HG03175 (cell line): Measurements from ENCODE around the gene DNAAF1.
A peak's percentile ranks its signal among the peaks of the same experiment; 100 is the strongest.
"Not testable (repeated sequence)": the region's sequence is repeated elsewhere in the genome, so short reads cannot be mapped to it uniquely, and the experiment has no call there.

Experiments
- ATAC-seq: cut with Tn5 transposase; IDR thresholded peaks from one replicate; pipeline ENCODE4 v1.9.1; 2021; ENCODE audit warnings: mild to moderate bottlenecking, moderate library complexity; ENCODE audit not compliant: unreplicated experiment

The DNAAF1 gene

GRCh38 chr16:84144859-84145639, at the start of gene DNAAF1, which contains the start of gene HSDL1:
DNAAF1 (plus strand) TSS chr16:84145308; CDS start chr16:84145441, 133 bp downstream.
HSDL1 (minus strand) TSS chr16:84145177; CDS start chr16:84131321, 13,856 bp downstream.
- peak; percentile 87 for ATAC-seq

GRCh38 chr16:84095466-84095865, 49.6 kb upstream of the DNAAF1 start:
- ATAC-seq: no peak

GRCh38 chr16:84096447-84097005, 48.6 kb upstream of the DNAAF1 start:
- no peak for ATAC-seq

- ATAC-seq: no peak
Measured at GRCh38 chr16:84098939-84099338, 46.2 kb upstream of the DNAAF1 start.

- no peak for ATAC-seq
Measured at GRCh38 chr16:84103678-84104077, 41.4 kb upstream of the DNAAF1 start.

GRCh38 chr16:84104231-84104630, 40.9 kb upstream of the DNAAF1 start:
- no peak for ATAC-seq

DNA sequence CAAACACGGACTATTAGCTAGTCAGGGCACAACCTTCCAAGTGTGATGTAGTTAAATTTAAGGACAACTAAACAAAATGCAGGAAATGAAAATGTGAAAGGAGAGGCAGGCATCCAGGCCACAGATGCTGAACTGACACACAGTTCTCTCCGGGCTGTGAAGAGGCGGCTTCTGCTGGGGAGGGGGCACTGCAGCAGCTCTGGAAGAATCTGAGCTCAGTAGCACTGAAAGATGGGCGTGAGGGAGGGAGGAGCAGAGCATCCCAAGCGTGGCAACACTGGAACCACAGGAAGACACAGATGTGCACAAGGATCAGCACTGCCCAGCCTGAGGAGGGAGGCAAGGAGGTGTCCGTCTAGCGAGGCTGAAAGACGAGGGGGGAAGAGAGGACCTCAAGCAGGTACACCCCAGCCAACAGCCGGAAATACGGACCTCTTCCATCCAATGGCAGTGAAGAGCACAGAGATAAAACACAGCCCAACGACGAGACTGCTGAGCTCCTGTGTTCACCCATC, 39.8 kb upstream of the DNAAF1 start:
- no peak for ATAC-seq

- no peak for ATAC-seq
Measured at GRCh38 chr16:84105948-84106740, 39.0 kb upstream of the DNAAF1 start.

DNA sequence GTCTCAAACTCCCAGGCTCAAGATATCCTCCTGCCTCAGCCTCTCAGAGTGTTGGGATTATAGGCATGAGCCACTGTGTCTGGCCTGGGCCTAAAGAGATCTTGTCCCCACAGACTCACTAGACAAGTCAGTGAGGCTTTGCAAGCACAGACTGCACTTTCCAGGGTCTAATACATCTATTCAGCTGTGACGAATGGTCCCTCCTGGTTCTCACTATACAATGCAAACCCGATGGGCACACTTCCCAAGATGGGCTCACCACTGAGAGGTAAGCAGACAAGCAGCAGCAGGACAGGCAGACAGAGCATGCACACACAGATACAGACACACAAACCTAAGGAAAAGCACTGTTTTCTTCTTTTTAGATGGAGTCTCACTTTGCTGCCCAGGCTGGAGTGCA, 37.2 kb upstream of the DNAAF1 start:
- no peak for ATAC-seq

GRCh38 chr16:84109598-84110335, 35.3 kb upstream of the DNAAF1 start:
- no peak for ATAC-seq

DNA sequence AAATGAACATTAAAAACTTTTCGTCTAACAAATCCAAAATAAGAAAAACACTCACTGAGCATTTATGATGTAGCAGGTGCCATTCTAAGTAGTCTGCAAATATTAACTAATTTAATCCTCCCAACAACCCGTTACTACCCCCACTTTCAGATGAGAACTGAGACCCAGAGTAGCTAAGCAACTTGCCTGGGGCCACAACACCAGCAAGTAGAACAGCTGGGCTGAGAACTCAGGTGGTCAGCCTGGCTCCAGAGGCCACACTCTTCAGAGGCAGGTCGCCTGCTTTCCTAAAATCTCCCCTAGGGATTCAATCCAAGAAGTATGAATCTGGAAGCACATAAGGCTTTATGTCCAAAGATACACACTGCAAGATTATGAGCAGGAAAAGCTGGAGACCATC, 34.6 kb upstream of the DNAAF1 start:
- no peak for ATAC-seq

DNA sequence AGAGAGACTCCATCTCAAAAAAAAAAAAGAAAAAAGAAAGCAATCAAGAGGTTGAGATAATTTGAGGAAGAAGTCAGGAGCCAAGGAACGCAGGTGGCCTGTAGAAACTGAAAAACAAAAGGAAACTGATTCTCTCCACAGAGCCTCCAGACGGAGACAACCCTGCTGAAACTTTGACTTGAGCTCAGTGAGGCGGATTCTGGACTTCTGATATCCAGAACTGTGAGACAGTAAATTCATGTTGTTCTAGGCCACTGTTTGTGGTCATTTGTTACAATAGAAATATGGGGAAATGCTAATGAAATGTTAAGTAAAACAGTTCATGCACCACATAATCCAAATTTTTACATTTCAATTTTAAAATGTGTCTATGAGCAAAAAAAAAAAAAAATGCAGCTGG, 33.6 kb upstream of the DNAAF1 start:
- no peak for ATAC-seq

DNA sequence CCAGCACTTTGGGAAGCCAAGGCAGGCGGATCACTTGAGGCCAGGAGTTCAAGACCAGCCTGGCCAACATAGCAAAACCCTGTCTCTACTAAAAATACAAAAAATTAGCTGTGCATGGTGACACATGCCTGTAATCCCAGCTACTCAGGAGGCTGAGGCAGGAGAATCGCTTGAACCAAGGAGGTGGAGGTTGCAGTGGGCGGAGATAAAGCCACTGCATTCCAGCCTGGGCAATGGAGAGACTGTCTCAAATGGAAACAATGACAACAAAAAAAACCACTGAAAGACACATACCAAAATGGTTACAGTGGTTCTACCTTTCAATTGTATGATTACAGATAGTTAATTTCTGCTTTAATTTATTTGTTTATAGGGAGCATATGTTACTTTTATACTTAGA, 33.2 kb upstream of the DNAAF1 start:
- not testable (repeated sequence) for ATAC-seq

DNA sequence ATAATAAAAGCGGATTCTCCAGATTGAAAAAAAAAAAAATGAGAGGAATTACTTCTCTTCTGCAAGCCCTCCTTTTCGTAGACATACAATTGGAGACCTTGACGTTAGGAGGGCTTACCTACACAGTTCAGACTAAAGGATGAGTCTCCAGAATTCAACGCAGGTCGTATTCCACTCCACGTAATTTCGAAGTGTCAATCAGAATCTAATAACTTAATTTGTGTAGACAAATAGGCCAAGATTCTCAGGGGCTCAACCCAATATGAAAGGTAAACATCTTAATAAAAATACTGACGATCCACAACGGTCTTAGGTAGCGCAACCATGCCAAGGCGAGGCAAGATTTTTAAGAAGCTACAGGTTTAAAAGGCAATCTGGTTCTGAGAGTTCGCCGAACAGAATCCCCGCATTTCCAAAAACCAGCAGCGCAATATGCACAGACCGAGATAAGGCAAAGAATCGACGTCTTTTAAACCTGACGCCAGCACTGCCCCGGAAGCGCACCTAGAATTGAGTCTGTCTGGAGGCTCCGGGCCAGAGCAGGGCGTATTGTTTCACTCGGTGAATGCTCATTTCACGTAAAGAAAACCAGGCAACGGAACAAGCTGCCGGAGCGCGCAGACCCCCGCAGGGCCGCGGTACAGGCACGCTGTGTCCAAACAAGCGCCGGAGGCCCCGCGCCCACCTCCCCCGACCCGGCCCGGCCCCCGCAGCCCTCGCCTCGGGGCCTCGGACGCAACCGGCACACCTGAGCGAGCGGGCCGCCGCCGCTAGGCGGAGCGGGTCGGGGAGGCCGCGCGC, 29.0 kb upstream of the DNAAF1 start:
- ATAC-seq: peak; percentile 38

- peak; percentile 93 for ATAC-seq
Measured at GRCh38 chr16:84116720-84117493, 28.2 kb upstream of the DNAAF1 start, which contains the start of gene MBTPS1. MBTPS1 (minus strand) TSS chr16:84116942; CDS start chr16:84101783, 15,159 bp downstream.

DNA sequence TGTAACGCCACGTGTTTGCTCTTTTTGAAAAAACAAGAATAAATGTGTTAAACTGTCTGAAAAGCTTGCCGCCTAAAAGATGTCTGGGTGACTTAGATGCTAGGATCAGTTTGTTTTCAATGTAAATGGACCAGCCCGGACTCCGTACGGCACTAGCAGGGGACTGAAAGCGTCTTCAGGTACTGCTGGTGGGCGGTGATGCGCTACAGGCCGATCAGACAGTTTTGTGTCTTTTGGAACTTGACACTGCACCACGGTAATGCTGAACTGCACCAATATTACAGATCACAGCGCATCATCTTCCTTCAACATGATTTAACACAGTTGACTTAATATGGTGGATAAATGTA, 27.6 kb upstream of the DNAAF1 start:
- ATAC-seq: no peak

DNA sequence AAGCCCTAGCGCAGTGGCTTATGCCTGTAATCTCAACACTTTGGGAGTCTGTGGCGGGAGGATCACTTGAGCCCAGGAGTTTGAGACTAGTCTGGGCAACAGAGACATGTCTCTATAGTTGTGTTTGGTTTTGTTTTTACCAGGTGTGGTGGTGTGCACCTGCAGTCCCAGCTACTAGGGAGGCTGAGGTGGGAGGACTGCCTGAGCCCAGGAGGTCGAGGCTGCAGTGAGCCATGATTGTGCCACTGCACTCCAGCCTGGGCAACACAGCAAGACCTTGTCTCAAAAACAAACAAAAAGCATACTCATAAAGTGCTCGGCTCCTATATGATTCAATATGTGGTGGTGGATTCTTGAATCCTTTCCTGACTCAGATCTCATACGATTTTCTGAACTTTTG, 26.8 kb upstream of the DNAAF1 start:
- not testable (repeated sequence) for ATAC-seq

DNA sequence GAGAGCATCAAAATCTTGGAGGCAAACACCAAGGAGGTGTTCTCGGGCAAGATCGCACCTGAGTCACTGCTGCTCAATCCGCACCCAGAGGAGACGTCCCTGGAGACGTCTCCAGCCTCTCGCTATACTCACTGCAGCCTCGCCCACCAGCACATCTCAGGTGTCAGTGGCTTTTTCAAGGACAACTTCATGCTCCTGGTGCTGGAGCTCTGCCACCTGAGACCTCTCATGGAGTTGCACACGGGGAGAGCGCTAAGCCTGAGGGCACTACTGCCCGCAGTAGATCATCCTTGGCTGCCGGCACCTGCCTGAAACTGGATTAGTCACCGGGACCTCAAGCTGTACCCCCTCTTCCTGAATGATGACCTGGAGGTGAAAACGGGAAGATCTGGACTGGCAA, 25.7 kb upstream of the DNAAF1 start:
- ATAC-seq: no peak

DNA sequence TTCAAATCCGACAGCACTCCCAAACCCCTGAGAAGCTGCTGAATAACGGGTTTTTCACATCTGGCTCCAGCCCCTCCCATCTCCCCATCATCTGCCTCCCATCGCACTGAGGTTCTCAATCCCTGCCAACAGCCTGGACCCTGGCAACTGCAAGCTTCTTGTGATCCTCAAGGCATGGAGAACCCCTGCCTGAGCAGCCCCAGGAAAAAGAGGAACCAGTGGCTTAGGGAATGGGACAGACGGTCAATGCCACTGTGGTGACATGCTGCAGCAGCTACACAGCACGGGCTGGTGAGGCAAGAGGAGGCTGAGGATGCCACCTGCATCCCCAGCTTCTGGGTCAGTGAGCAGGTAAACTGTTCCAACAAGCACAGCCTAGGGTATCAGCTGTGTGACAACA, 25.1 kb upstream of the DNAAF1 start:
- ATAC-seq: no peak
